HepG2 (cell line): ENCODE measurements around the gene TMEM87B. TPM values are rescaled to one million over a fixed set of nuclear protein-coding genes. Genes with fewer than 3 reads are reported as not detected.

Source experiments
- BCL6 ChIP-seq: IDR thresholded peaks from 2 replicates; pipeline ENCODE4 v1.6.1; 2016; ENCODE audit warnings: missing genetic modification reagents, missing compliant biosample characterization
- CBX2 ChIP-seq, 2 experiments: fragments of 200-600 bp in 1 of 2; sonication (generic); formaldehyde crosslinking in 1 of 2; IDR thresholded peaks; 2 replicates each; pipeline versions ENCODE4 v1.7.0 to v1.8.1; 2018 to 2022; ENCODE audit warnings: low read depth in 2 of 2, low read length in 1 of 2, mild to moderate bottlenecking in 1 of 2, missing genetic modification reagents in 1 of 2
- DNMT3B ChIP-seq: conservative IDR thresholded peaks from 2 replicates; pipeline ENCODE4 v1.6.1; 2016; ENCODE audit warnings: missing biosample characterization, control low read depth
- HHEX ChIP-seq: IDR thresholded peaks from 2 replicates; pipeline ENCODE4 v1.6.1; 2016; ENCODE audit warnings: control low read depth
- HNRNPH1 ChIP-seq: fragments of 200-400 bp; formaldehyde crosslinking; optimal IDR thresholded peaks from 2 replicates; pipeline ENCODE3; 2017; ENCODE audit warnings: mild to moderate bottlenecking, low read depth, low read length
- JUNB ChIP-seq: sonication (generic); formaldehyde crosslinking; IDR thresholded peaks from 2 replicates; pipeline ENCODE4 v1.8.0; 2022; ENCODE audit warnings: missing genetic modification reagents, mild to moderate bottlenecking, borderline replicate concordance
- MEIS1 ChIP-seq: sonication (generic); formaldehyde crosslinking; IDR thresholded peaks from 2 replicates; pipeline ENCODE4 v1.9.0; 2021; ENCODE audit warnings: mild to moderate bottlenecking, missing genetic modification reagents, moderate library complexity, borderline replicate concordance
- PHF20 ChIP-seq: sonication (generic); formaldehyde crosslinking; IDR thresholded peaks from 2 replicates; pipeline ENCODE4 v1.5.0; 2020; ENCODE audit warnings: mild to moderate bottlenecking, missing genetic modification reagents
- PPARG ChIP-seq: conservative IDR thresholded peaks from 2 replicates; pipeline ENCODE4 v1.6.1; 2016; ENCODE audit warnings: missing biosample characterization, missing genetic modification reagents
- RBFOX2 ChIP-seq: fragments of 200-400 bp; formaldehyde crosslinking; IDR thresholded peaks from 2 replicates; pipeline ENCODE4 v1.6.1; 2017; ENCODE audit warnings: low read depth, mild to moderate bottlenecking, low read length
- REL ChIP-seq: sonication (generic); formaldehyde crosslinking; conservative IDR thresholded peaks from 2 replicates; pipeline ENCODE4 v1.8.0; 2022; ENCODE audit warnings: mild to moderate bottlenecking, missing genetic modification reagents, moderate library complexity
- SIN3A ChIP-seq: IDR thresholded peaks from 2 replicates; pipeline ENCODE4 v1.6.1; 2011; ENCODE audit warnings: low read depth, mild to moderate bottlenecking, control low read depth, low read length, borderline replicate concordance
- SRSF4 ChIP-seq: fragments of 200-400 bp; formaldehyde crosslinking; IDR thresholded peaks from one replicate; pipeline ENCODE4 v1.6.1; 2018; ENCODE audit warnings: mild to moderate bottlenecking, low read depth, low read length, moderate library complexity; ENCODE audit not compliant: poor library complexity, severe bottlenecking
- ZNF205 ChIP-seq: IDR thresholded peaks from 2 replicates; pipeline ENCODE4 v1.6.1; 2018; ENCODE audit warnings: missing biosample characterization, missing genetic modification reagents
- ZNF484 ChIP-seq: sonication (generic); formaldehyde crosslinking; IDR thresholded peaks from 2 replicates; pipeline ENCODE4 v1.5.1; 2020; ENCODE audit warnings: mild to moderate bottlenecking, low read depth, missing genetic modification reagents, borderline replicate concordance
- ZNF709 ChIP-seq: sonication (generic); formaldehyde crosslinking; IDR thresholded peaks from 2 replicates; pipeline ENCODE4 v1.5.0; 2020; ENCODE audit warnings: mild to moderate bottlenecking, missing genetic modification reagents
- polyA plus RNA-seq, 8 experiments: library from polyadenylated mRNA; depleted of rRNA in 3 of 8; stranded (reverse) in 7 of 8; unstranded in 1 of 8; fragments of >200 nt; fragmentation: Illumina TruSeq in 4 of 8; extraction: Trizol in 4 of 8; gene quantifications; 2 replicates each; pipeline versions ENCODE4 v1.2.1 to v1.2.3, GENCODE V29; 2011 to 2016; ENCODE audit warnings: low read depth in 4 of 8, missing spikeins in 1 of 8, mixed read lengths in 1 of 8; ENCODE audit not compliant: insufficient read depth in 1 of 8
- total RNA-seq, 5 experiments: library from RNA; depleted of rRNA; stranded (reverse); fragments of >200 nt; fragmentation: Illumina TruSeq; extraction: Trizol; gene quantifications; 2 replicates each; pipeline ENCODE4 v1.2.3, GENCODE V29; 2016; ENCODE audit warnings: low read depth in 1 of 5
- TF ChIP-seq, protein P1 (sequence below): sonication (generic); formaldehyde crosslinking; IDR thresholded peaks from 2 replicates; pipeline ENCODE4 v1.4.0; 2020; ENCODE audit warnings: mild to moderate bottlenecking, missing genetic modification reagents
- TF ChIP-seq, protein P2 (sequence below): sonication (generic); formaldehyde crosslinking; IDR thresholded peaks from 2 replicates; pipeline ENCODE4 v1.4.0; 2020; ENCODE audit warnings: missing genetic modification reagents, mild to moderate bottlenecking, borderline replicate concordance
- TF ChIP-seq, protein P3 (sequence below): sonication (generic); formaldehyde crosslinking; IDR thresholded peaks from 2 replicates; pipeline ENCODE4 v1.4.0; 2020; ENCODE audit warnings: mild to moderate bottlenecking, missing genetic modification reagents, borderline replicate concordance

Gene TMEM87B
- total and polyA plus RNA-seq, 2 of the 13 experiments (the other 11 are each of a cell fraction or from before 2014, with no cell fraction given), result 15.1 to 16.2 TPM

DNA sequence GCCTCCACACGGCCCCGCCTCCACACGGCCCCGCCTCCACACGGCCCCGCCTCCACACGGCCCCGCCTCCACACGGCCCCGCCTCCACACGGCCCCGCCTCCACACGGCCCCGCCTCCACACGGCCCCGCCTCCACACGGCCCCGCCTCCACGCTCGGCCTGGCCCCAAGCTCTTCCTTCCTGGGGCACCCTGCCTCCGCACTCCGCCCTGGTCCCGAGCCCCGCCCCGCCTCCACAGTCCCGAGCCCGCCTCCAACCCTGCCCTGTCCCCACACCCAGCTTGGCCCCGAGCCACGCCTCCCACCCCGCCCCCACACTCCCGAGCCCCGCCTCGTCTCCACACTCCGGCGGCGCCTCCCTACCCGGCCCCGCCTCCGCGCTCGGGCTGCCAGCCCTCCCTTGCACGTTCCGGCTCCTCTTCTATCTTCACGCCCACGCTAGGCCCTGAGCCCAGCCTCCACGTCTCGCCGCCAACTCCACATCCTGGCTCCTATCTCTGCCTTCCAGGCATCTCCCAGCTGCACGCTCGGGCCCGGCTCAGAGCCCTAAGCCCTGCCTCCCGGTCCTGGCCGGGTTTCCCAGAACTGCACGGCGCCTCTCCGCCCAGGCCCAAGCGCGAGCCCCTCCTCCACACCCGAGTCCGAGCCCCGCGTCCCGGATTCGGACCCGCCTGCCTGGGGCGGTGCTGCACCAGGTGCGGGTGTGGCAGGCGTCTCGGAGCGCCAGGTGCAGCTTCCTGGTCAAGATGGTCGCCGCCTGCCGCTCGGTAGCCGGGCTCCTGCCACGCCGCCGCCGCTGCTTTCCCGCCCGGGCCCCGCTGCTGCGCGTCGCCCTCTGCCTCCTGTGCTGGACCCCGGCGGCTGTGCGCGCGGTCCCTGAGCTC is at the start of gene TMEM87B (continued):
- TF ChIP-seq JUNB (CRISPR knock-in tag) (0 out of 2 replicates have a peak, but pooled peaks have one; percentile 48), SIN3A (peak; percentile 77; the same call in 1 of the 2 replicates), HHEX (CRISPR knock-in tag) (no peak), PPARG (CRISPR knock-in tag) (peak; percentile 23; the same call in 1 of the 2 replicates), HNRNPH1 (no peak), MEIS1 (CRISPR knock-in tag) (peak; percentile 46; the same call in 1 of the 2 replicates), ZNF484 (CRISPR knock-in tag) (peak; percentile 64; the same call in 1 of the 2 replicates), DNMT3B (peak; percentile 85; the same call in 1 of the 2 replicates), REL (CRISPR knock-in tag) (peak; percentile 84), ZNF205 (CRISPR knock-in tag) (0 out of 2 replicates have a peak, but pooled peaks have one; percentile 35), CBX2 (IDR thresholded peaks at IDR 0.05; ENCODE audit: low read depth, low read length) (no peak), CBX2 (CRISPR knock-in tag; IDR thresholded peaks at IDR 0.05; ENCODE audit: low read depth) (0 out of 2 replicates have a peak, but pooled peaks have one; percentile 73), RBFOX2 (peak; percentile 95), SRSF4 (no peak), ZNF709 (CRISPR knock-in tag) (peak; percentile 98), BCL6 (CRISPR knock-in tag) (peak; percentile 60), PHF20 (CRISPR knock-in tag) (peak; percentile 78)
- TF ChIP-seq, protein P1, sequence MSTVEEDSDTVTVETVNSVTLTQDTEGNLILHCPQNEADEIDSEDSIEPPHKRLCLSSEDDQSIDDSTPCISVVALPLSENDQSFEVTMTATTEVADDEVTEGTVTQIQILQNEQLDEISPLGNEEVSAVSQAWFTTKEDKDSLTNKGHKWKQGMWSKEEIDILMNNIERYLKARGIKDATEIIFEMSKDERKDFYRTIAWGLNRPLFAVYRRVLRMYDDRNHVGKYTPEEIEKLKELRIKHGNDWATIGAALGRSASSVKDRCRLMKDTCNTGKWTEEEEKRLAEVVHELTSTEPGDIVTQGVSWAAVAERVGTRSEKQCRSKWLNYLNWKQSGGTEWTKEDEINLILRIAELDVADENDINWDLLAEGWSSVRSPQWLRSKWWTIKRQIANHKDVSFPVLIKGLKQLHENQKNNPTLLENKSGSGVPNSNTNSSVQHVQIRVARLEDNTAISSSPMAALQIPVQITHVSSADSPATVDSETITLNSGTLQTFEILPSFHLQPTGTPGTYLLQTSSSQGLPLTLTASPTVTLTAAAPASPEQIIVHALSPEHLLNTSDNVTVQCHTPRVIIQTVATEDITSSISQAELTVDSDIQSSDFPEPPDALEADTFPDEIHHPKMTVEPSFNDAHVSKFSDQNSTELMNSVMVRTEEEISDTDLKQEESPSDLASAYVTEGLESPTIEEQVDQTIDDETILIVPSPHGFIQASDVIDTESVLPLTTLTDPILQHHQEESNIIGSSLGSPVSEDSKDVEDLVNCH (CRISPR knock-in tag), result 0 out of 2 replicates have a peak, but pooled peaks have one; percentile 69
- TF ChIP-seq, protein P2, sequence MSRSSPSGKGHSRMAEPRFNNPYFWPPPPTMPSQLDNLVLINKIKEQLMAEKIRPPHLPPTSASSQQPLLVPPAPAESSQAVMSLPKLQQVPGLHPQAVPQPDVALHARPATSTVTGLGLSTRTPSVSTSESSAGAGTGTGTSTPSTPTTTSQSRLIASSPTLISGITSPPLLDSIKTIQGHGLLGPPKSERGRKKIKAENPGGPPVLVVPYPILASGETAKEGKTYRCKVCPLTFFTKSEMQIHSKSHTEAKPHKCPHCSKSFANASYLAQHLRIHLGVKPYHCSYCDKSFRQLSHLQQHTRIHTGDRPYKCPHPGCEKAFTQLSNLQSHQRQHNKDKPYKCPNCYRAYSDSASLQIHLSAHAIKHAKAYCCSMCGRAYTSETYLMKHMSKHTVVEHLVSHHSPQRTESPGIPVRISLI (CRISPR knock-in tag), result 0 out of 2 replicates have a peak, but pooled peaks have one; percentile 28
- TF ChIP-seq, protein P3, sequence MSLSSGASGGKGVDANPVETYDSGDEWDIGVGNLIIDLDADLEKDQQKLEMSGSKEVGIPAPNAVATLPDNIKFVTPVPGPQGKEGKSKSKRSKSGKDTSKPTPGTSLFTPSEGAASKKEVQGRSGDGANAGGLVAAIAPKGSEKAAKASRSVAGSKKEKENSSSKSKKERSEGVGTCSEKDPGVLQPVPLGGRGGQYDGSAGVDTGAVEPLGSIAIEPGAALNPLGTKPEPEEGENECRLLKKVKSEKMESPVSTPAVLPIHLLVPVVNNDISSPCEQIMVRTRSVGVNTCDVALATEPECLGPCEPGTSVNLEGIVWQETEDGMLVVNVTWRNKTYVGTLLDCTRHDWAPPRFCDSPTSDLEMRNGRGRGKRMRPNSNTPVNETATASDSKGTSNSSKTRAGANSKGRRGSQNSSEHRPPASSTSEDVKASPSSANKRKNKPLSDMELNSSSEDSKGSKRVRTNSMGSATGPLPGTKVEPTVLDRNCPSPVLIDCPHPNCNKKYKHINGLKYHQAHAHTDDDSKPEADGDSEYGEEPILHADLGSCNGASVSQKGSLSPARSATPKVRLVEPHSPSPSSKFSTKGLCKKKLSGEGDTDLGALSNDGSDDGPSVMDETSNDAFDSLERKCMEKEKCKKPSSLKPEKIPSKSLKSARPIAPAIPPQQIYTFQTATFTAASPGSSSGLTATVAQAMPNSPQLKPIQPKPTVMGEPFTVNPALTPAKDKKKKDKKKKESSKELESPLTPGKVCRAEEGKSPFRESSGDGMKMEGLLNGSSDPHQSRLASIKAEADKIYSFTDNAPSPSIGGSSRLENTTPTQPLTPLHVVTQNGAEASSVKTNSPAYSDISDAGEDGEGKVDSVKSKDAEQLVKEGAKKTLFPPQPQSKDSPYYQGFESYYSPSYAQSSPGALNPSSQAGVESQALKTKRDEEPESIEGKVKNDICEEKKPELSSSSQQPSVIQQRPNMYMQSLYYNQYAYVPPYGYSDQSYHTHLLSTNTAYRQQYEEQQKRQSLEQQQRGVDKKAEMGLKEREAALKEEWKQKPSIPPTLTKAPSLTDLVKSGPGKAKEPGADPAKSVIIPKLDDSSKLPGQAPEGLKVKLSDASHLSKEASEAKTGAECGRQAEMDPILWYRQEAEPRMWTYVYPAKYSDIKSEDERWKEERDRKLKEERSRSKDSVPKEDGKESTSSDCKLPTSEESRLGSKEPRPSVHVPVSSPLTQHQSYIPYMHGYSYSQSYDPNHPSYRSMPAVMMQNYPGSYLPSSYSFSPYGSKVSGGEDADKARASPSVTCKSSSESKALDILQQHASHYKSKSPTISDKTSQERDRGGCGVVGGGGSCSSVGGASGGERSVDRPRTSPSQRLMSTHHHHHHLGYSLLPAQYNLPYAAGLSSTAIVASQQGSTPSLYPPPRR (CRISPR knock-in tag), result peak; percentile 71; the same call in 1 of the 2 replicates
